ENCODE results near the gene EPPIN.

DNA sequence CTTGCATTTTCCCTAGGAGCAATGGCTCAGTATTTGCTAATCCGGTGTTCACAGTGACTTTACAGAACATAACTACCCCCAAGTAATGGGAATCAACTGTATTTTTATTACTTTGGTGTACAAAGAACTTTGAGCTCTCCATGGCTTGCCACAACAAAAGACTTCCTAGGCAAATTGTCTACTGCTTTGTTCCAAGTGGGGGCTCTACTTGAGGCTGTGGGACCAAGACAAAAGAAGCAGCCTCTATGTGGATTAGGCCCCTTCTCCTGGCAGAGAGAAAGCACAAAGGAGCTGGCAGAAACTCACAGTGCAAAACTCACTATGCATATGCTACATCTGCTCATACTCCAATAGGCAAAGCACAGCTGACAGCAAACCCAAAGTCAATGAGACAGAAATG, 31.0 kb upstream of the EPPIN start:
- TF ChIP-seq GATA3 (IDR thresholded peaks at IDR 0.05; ENCODE audit: low read depth, low read length): no peak
- TF ChIP-seq GATA2 (IDR thresholded peaks at IDR 0.05; ENCODE audit: low read depth, low read length): no peak
